Measurements from ENCODE around the gene OLFML2B. TPM values are rescaled to one million over a fixed set of nuclear protein-coding genes. Genes with fewer than 3 reads are reported as not detected.
A peak's percentile ranks its signal among the peaks of the same experiment; 100 is the strongest.

The OLFML2B gene
- total and polyA plus RNA-seq, 2 of the 13 experiments (the other 11 are each of a cell fraction or from before 2014, with no cell fraction given) = not detected

- no peak for TF ChIP-seq PRDM4 (CRISPR knock-in tag; IDR thresholded peaks at IDR 0.05; ENCODE audit: borderline replicate concordance)
- no peak for TF ChIP-seq ZNF790 (CRISPR knock-in tag; IDR thresholded peaks at IDR 0.05; ENCODE audit: borderline replicate concordance)
- no peak for TF ChIP-seq NFIC (IDR thresholded peaks at IDR 0.05; ENCODE audit: low read length)
- no peak for TF ChIP-seq ZSCAN30 (CRISPR knock-in tag; IDR thresholded peaks at IDR 0.05)
- TF ChIP-seq SOX6 (IDR thresholded peaks at IDR 0.05) = no peak
- TF ChIP-seq SOX6 (CRISPR knock-in tag; IDR thresholded peaks at IDR 0.05) = no peak
- TF ChIP-seq TRIM22 (IDR thresholded peaks at IDR 0.05) = no peak
- no peak for TF ChIP-seq ZBTB46 (CRISPR knock-in tag; IDR thresholded peaks at IDR 0.05; ENCODE audit: borderline replicate concordance)
- TF ChIP-seq ZBTB38 (CRISPR knock-in tag; IDR thresholded peaks at IDR 0.05) = peak; percentile 11; the same call in 1 of the 2 replicates
- no peak for TF ChIP-seq ZNF124 (CRISPR knock-in tag; IDR thresholded peaks at IDR 0.05)
- 0 out of 2 replicates have a peak, but pooled peaks have one; percentile 10 for TF ChIP-seq FOXK1 (CRISPR knock-in tag; IDR thresholded peaks at IDR 0.05; ENCODE audit: borderline replicate concordance, low read depth)
- TF ChIP-seq KDM5B (CRISPR knock-in tag; IDR thresholded peaks at IDR 0.05; ENCODE audit: borderline replicate concordance) = no peak; the same call in 1 of the 2 replicates
- TF ChIP-seq, protein P1, sequence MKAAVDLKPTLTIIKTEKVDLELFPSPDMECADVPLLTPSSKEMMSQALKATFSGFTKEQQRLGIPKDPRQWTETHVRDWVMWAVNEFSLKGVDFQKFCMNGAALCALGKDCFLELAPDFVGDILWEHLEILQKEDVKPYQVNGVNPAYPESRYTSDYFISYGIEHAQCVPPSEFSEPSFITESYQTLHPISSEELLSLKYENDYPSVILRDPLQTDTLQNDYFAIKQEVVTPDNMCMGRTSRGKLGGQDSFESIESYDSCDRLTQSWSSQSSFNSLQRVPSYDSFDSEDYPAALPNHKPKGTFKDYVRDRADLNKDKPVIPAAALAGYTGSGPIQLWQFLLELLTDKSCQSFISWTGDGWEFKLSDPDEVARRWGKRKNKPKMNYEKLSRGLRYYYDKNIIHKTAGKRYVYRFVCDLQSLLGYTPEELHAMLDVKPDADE (CRISPR knock-in tag; IDR thresholded peaks at IDR 0.05) = no peak
- peak; percentile 74 for TF ChIP-seq POLR2G (IDR thresholded peaks at IDR 0.05; ENCODE audit: low read depth, low read length)
- TF ChIP-seq BRCA1 (CRISPR knock-in tag; IDR thresholded peaks at IDR 0.05) = no peak
- TF ChIP-seq ZBTB42 (CRISPR knock-in tag; IDR thresholded peaks at IDR 0.05) = no peak
- TF ChIP-seq MED8 (CRISPR knock-in tag; IDR thresholded peaks at IDR 0.05; ENCODE audit: insufficient replicate concordance) = no peak
- TF ChIP-seq POLR2AphosphoS5 (IDR thresholded peaks at IDR 0.05; ENCODE audit: low read depth, low read length) = peak; percentile 63
- no peak; the same call in 1 of the 2 replicates for TF ChIP-seq JDP2 (CRISPR knock-in tag; IDR thresholded peaks at IDR 0.05; ENCODE audit: borderline replicate concordance)
- TF ChIP-seq ZSCAN9 (CRISPR knock-in tag; IDR thresholded peaks at IDR 0.05; ENCODE audit: borderline replicate concordance) = no peak
- no peak for TF ChIP-seq AKAP8 (CRISPR knock-in tag; IDR thresholded peaks at IDR 0.05)
Measured at GRCh38 chr1:162069334-162070093, 45.8 kb upstream of the OLFML2B start, which contains the start of gene NOS1AP (continued).
